ENCODE measurements around the gene ARHGAP22.

DNA sequence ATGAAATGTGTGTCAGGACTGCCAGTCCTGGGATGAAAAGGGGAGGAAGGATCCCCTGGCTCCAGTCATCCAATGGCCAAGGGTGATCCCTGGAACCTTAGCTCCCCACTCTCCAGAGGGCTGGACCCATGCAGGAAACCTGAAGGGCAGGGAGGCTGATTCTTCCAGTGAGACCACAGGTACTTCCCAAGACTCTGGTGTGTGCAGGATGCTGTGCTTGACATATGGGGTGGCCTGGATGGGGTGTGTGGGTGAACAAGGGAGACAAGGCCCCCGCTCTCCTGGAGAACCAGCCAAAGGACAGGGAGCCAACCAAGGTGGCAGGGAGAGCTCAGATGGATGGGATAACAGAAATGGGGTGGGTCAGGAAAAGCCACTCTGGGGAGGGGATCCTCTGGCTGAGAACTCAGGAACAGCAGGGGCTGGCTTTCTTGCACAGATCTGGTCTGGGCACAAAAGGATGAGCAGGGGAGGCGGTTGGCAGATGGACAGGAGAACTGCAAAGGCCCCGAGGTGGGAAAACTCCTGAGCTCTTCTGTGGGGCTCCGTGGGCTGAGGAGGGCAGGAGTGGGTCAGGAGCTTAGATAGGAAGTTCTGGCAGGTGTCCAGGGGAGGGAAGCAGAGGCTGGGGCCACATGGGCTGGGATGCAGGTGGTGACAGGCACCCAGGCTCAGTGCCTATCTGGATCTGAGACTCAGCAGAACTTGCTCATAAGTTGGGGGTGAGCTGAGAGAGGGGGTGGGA lies 100.6 kb downstream of the ARHGAP22 start:
- TF ChIP-seq FOSL2 (IDR thresholded peaks at IDR 0.05; ENCODE audit: borderline replicate concordance, low read depth) (no peak), GABPA (IDR thresholded peaks at IDR 0.05; ENCODE audit: low read depth) (no peak), EZH2phosphoT487 (IDR thresholded peaks at IDR 0.05; ENCODE audit: borderline replicate concordance, low read depth) (no peak), RAD21 (IDR thresholded peaks at IDR 0.05; ENCODE audit: low read length) (no peak), USF1 (IDR thresholded peaks at IDR 0.05; ENCODE audit: borderline replicate concordance, low read depth) (no peak), POLR2AphosphoS5 (IDR thresholded peaks at IDR 0.05; ENCODE audit: low read depth, low read length) (no peak), MXI1 (IDR thresholded peaks at IDR 0.05; ENCODE audit: low read depth, low read length) (no peak), RXRA (IDR thresholded peaks at IDR 0.05; ENCODE audit: borderline replicate concordance, low read depth) (no peak), FOXM1 (IDR thresholded peaks at IDR 0.05; ENCODE audit: low read depth) (no peak), TEAD4 (IDR thresholded peaks at IDR 0.05; ENCODE audit: borderline replicate concordance, insufficient read depth) (no peak), ZBTB33 (IDR thresholded peaks at IDR 0.05; ENCODE audit: borderline replicate concordance, low read depth) (no peak)
- TF ChIP-seq, protein P1, sequence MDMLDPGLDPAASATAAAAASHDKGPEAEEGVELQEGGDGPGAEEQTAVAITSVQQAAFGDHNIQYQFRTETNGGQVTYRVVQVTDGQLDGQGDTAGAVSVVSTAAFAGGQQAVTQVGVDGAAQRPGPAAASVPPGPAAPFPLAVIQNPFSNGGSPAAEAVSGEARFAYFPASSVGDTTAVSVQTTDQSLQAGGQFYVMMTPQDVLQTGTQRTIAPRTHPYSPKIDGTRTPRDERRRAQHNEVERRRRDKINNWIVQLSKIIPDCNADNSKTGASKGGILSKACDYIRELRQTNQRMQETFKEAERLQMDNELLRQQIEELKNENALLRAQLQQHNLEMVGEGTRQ (IDR thresholded peaks at IDR 0.05; ENCODE audit: borderline replicate concordance, low read depth, low read length): no peak
- TF ChIP-seq, protein P2, sequence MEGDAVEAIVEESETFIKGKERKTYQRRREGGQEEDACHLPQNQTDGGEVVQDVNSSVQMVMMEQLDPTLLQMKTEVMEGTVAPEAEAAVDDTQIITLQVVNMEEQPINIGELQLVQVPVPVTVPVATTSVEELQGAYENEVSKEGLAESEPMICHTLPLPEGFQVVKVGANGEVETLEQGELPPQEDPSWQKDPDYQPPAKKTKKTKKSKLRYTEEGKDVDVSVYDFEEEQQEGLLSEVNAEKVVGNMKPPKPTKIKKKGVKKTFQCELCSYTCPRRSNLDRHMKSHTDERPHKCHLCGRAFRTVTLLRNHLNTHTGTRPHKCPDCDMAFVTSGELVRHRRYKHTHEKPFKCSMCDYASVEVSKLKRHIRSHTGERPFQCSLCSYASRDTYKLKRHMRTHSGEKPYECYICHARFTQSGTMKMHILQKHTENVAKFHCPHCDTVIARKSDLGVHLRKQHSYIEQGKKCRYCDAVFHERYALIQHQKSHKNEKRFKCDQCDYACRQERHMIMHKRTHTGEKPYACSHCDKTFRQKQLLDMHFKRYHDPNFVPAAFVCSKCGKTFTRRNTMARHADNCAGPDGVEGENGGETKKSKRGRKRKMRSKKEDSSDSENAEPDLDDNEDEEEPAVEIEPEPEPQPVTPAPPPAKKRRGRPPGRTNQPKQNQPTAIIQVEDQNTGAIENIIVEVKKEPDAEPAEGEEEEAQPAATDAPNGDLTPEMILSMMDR (IDR thresholded peaks at IDR 0.05): no peak
- TF ChIP-seq, protein P3, sequence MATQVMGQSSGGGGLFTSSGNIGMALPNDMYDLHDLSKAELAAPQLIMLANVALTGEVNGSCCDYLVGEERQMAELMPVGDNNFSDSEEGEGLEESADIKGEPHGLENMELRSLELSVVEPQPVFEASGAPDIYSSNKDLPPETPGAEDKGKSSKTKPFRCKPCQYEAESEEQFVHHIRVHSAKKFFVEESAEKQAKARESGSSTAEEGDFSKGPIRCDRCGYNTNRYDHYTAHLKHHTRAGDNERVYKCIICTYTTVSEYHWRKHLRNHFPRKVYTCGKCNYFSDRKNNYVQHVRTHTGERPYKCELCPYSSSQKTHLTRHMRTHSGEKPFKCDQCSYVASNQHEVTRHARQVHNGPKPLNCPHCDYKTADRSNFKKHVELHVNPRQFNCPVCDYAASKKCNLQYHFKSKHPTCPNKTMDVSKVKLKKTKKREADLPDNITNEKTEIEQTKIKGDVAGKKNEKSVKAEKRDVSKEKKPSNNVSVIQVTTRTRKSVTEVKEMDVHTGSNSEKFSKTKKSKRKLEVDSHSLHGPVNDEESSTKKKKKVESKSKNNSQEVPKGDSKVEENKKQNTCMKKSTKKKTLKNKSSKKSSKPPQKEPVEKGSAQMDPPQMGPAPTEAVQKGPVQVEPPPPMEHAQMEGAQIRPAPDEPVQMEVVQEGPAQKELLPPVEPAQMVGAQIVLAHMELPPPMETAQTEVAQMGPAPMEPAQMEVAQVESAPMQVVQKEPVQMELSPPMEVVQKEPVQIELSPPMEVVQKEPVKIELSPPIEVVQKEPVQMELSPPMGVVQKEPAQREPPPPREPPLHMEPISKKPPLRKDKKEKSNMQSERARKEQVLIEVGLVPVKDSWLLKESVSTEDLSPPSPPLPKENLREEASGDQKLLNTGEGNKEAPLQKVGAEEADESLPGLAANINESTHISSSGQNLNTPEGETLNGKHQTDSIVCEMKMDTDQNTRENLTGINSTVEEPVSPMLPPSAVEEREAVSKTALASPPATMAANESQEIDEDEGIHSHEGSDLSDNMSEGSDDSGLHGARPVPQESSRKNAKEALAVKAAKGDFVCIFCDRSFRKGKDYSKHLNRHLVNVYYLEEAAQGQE (IDR thresholded peaks at IDR 0.05; ENCODE audit: low read depth, low read length): no peak
